ENCODE data around the gene CCNI.

The CCNI gene, protein sequence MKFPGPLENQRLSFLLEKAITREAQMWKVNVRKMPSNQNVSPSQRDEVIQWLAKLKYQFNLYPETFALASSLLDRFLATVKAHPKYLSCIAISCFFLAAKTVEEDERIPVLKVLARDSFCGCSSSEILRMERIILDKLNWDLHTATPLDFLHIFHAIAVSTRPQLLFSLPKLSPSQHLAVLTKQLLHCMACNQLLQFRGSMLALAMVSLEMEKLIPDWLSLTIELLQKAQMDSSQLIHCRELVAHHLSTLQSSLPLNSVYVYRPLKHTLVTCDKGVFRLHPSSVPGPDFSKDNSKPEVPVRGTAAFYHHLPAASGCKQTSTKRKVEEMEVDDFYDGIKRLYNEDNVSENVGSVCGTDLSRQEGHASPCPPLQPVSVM

DNA sequence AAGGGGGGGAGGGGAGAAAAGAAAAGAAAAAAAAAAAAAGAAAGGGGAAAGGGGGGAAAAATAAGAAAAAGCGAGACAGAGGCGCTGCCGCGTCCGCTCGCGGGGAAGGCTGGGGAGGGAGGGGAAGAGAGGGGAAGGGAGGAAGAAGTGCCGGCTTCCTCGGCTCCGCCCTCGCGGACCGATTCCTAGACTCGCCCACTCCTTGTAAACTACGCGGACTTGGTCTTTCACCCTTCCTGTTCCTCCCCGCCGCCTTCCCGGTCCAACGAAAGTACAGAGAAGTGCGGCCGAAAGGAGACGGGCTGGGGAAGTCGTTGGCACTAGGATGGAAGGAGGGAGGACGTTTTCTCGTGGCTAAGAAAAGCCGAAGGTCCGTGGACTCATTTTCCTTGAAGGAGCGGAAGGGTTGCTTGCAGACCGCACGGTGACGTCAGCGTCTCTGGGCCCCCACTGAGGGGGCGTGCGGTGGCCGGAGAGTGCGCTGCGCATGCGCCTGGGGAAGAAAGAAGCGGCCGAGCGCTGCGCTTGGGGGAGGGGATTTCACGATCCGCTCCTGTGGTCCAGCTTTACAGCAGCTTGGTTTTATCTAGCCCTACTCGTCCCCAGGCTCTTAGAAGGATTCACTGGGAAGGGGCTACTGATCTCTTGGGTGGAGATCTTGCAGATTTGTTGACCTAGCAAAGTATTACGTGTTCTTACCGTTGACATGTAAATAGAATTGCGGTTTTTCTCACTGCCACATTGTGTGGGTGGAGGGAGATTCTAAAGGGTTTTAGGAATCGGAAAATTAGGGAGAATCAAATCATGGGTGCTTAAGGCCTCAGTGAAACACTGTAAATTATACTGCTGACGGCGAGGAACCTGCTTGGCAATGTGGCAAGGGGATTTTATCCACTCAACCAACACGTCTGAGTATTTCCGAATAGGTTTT is at the start of gene CCNI:
Gene CCNI, minus strand, starts transcription at position 121 of the 931 bp plus-strand sequence. CDS start 9,627 bp downstream, outside the sequence.
- H3K4me3 ChIP-seq (ENCODE audit: low read depth, low read length) = peak within 1 kb of the TSS; percentile 92
- TF ChIP-seq, protein P1, sequence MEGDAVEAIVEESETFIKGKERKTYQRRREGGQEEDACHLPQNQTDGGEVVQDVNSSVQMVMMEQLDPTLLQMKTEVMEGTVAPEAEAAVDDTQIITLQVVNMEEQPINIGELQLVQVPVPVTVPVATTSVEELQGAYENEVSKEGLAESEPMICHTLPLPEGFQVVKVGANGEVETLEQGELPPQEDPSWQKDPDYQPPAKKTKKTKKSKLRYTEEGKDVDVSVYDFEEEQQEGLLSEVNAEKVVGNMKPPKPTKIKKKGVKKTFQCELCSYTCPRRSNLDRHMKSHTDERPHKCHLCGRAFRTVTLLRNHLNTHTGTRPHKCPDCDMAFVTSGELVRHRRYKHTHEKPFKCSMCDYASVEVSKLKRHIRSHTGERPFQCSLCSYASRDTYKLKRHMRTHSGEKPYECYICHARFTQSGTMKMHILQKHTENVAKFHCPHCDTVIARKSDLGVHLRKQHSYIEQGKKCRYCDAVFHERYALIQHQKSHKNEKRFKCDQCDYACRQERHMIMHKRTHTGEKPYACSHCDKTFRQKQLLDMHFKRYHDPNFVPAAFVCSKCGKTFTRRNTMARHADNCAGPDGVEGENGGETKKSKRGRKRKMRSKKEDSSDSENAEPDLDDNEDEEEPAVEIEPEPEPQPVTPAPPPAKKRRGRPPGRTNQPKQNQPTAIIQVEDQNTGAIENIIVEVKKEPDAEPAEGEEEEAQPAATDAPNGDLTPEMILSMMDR (IDR thresholded peaks at IDR 0.05; ENCODE audit: low read depth, low read length) = no peak
- in situ Hi-C loops (cut with HindIII; ENCODE audit: low sequenced_read_pairs) = no loop called here
- DNase-seq (ENCODE audit: low read depth, low spot score) = peak; percentile 99

GRCh38 chr4:77124576-77124975 is 48.8 kb upstream of the CCNI start:
- no peak overlapping the region for H3K4me3 ChIP-seq (ENCODE audit: low read depth, low read length)
- in situ Hi-C loops (cut with HindIII; ENCODE audit: low sequenced_read_pairs) = no loop called here
- TF ChIP-seq, protein P1 (IDR thresholded peaks at IDR 0.05; ENCODE audit: low read depth, low read length) = no peak
- DNase-seq (ENCODE audit: low read depth, low spot score) = no peak

DNA sequence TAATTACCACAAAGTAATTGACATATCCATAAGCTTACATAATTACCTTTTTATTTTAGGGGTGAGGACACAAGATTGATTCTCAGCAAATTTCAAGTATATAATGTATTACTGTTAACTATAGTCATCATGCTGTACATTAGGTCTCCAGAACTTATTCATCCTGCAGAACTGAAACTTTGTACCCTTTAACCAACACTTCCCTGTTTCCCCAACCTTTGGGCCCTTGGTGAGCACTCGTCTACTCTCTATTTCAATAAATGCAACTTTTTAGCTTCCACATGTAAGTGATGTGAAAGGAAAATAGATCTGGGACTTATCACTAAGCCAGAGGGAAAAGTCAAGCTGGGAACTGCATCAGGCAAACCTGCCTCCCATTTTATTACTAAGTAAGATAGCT is 47.6 kb upstream of the CCNI start:
- in situ Hi-C loops (cut with HindIII; ENCODE audit: low sequenced_read_pairs) = no loop called here
- no peak for DNase-seq (ENCODE audit: low read depth, low spot score)
- no peak overlapping the region for H3K4me3 ChIP-seq (ENCODE audit: low read depth, low read length)
- TF ChIP-seq, protein P1 (IDR thresholded peaks at IDR 0.05; ENCODE audit: low read depth, low read length) = no peak

- in situ Hi-C loops (cut with HindIII; ENCODE audit: low sequenced_read_pairs) = no loop called here
- TF ChIP-seq, protein P1 (IDR thresholded peaks at IDR 0.05; ENCODE audit: low read depth, low read length) = no peak
- DNase-seq (ENCODE audit: low read depth, low spot score) = no peak
- no peak overlapping the region for H3K4me3 ChIP-seq (ENCODE audit: low read depth, low read length)
Observed at GRCh38 chr4:77122656-77123055, 46.9 kb upstream of the CCNI start.

DNA sequence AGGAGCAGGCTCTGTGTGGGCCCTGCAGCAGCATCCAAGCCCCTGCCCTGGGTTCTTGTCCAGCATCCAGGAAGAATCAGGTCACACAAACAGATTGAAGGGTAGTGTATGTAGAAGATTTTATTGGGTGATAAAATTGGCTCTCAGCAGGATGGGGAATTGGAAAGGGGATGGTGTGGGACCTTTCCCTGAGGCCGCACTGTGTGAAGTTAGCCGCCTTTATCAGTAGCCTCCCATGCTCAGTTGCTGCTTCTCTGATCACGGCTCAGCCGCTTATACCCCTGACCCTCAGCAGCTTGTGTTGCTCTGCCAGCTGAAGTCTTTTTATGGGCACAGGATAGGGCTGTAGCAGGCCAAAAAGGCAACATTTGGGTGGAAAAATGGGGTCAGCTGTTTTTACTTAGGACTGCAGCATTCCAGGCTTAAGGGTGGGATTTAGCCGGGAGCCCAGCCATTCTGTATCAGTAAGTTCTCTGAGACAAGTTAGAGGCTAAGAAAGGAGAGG is 46.0 kb upstream of the CCNI start:
- in situ Hi-C loops (cut with HindIII; ENCODE audit: low sequenced_read_pairs) = no loop called here
- TF ChIP-seq, protein P1 (IDR thresholded peaks at IDR 0.05; ENCODE audit: low read depth, low read length) = no peak
- no peak for DNase-seq (ENCODE audit: low read depth, low spot score)
- H3K4me3 ChIP-seq (ENCODE audit: low read depth, low read length) = no peak overlapping the region

GRCh38 chr4:77120886-77121508 is 45.2 kb upstream of the CCNI start:
- TF ChIP-seq, protein P1 (IDR thresholded peaks at IDR 0.05; ENCODE audit: low read depth, low read length) = no peak
- no peak overlapping the region for H3K4me3 ChIP-seq (ENCODE audit: low read depth, low read length)
- in situ Hi-C loops (cut with HindIII; ENCODE audit: low sequenced_read_pairs) = no loop called here
- no peak for DNase-seq (ENCODE audit: low read depth, low spot score)

Data from astrocyte of the spinal cord (primary cell).